HCT116 (cell line): ENCODE results near the gene RNF150. TPM values are rescaled to one million over a fixed set of nuclear protein-coding genes. Genes with fewer than 3 reads are reported as not detected.

ENCODE experiments used
- ATAC-seq: fragments of 200-7000 bp; cut with Tn5 transposase; 2 replicates; pipeline ENCODE4 v1.9.1; 2020; ENCODE audit warnings: mild to moderate bottlenecking, moderate library complexity
- BruUV-seq: library from RNA; stranded (reverse); fragments of 400-500 nt; replicated peaks from 2 replicates; lab custom pipeline; 2021; lab: Mats Ljungman, UMichigan
- CTCF ChIA-PET: fragments of 300-600 bp; sonication (Branson Sonifier 250); formaldehyde crosslinking; loops from one replicate; lab custom pipeline; 2021; ENCODE audit warnings: antibody characterized with exemption; lab: Charles Lee
- POLR2A ChIA-PET: fragments of 300-600, 350-600 bp; sonication (Branson Sonifier 250); formaldehyde crosslinking; loops from one replicate; lab custom pipeline; 2021; ENCODE audit warnings: antibody characterized with exemption; lab: Charles Lee
- RAD21 ChIA-PET, 2 experiments: fragments of 300-600 bp; sonication (Branson Sonifier 250); formaldehyde crosslinking; loops; one replicate each; lab custom pipeline; 2023; ENCODE audit warnings: low total read pairs in 2 of 2; ENCODE audit not compliant: uncharacterized antibody in 2 of 2, unreplicated experiment in 2 of 2, low non-redundant PET in 1 of 2; lab: Charles Lee
- DNase-seq: peaks from one replicate; pipeline ENCODE4 v3.0.0-alpha.2; 2010; ENCODE audit warnings: low read depth, low spot score
- H2AFZ ChIP-seq: fragments of 200-600 bp; shearing (Covaris generic), sonication (generic); 2 replicates; pipeline ENCODE4 v1.6.1; 2017; ENCODE audit warnings: low read depth, mixed run types, mixed read lengths, antibody characterized with exemption, low read length; ENCODE audit not compliant: poor library complexity, severe bottlenecking
- H3K27ac ChIP-seq: 2 replicates; pipeline ENCODE4 v1.5.1; 2012; ENCODE audit warnings: low read depth, low read length
- H3K27me3 ChIP-seq: fragments of 200-600 bp; sonication (generic); 2 replicates; pipeline ENCODE4 v1.6.1; 2016; ENCODE audit warnings: mixed run types, low read length, mixed read lengths; ENCODE audit not compliant: insufficient read depth
- H3K36me3 ChIP-seq, 2 experiments: fragments of 200-500 bp in 1 of 2; fragments of 200-600 bp in 1 of 2; sonication (Bioruptor generic) in 1 of 2; sonication (generic) in 1 of 2; 2 replicates each; pipeline versions ENCODE4 v1.5.1 to v1.6.1; 2014 to 2016; ENCODE audit warnings: low read length in 2 of 2, inconsistent platforms in 1 of 2, mixed read lengths in 1 of 2, mixed run types in 1 of 2; ENCODE audit not compliant: insufficient read depth in 2 of 2, control insufficient read depth in 1 of 2
- H3K4me1 ChIP-seq, 2 experiments: fragments of 200-600 bp in 1 of 2; sonication (generic) in 1 of 2; 2 replicates each; pipeline versions ENCODE4 v1.5.1 to v1.6.1; 2012 to 2017; ENCODE audit warnings: low read length in 2 of 2, inconsistent platforms in 1 of 2, mild to moderate bottlenecking in 1 of 2, mixed read lengths in 1 of 2, mixed run types in 1 of 2, moderate library complexity in 1 of 2; ENCODE audit not compliant: insufficient read depth in 2 of 2, control insufficient read depth in 1 of 2
- H3K4me2 ChIP-seq: fragments of 200-600 bp; sonication (generic); 2 replicates; pipeline ENCODE4 v1.6.1; 2017; ENCODE audit warnings: mixed run types, low read length, mixed read lengths
- H3K4me3 ChIP-seq, 2 experiments: fragments of 200-600 bp in 1 of 2; sonication (generic) in 1 of 2; replicated peaks in 1 of 2; 2 replicates each; pipeline ENCODE4 v1.5.1; 2011 to 2016; ENCODE audit warnings: low read length in 2 of 2, control low read depth in 1 of 2, low read depth in 1 of 2, mild to moderate bottlenecking in 1 of 2, mixed read lengths in 1 of 2, mixed run types in 1 of 2
- H3K79me2 ChIP-seq: fragments of 200-600 bp; sonication (generic); 2 replicates; pipeline ENCODE4 v1.6.1; 2017; ENCODE audit warnings: mild to moderate bottlenecking, mixed run types, low read length, moderate library complexity, mixed read lengths; ENCODE audit not compliant: insufficient read depth
- H3K9ac ChIP-seq: fragments of 200-600 bp; sonication (generic); 2 replicates; pipeline ENCODE4 v1.6.1; 2016; ENCODE audit warnings: low read length, mixed read lengths
- H3K9me2 ChIP-seq: fragments of 200-600 bp; sonication (generic), shearing (Covaris generic); 2 replicates; pipeline ENCODE4 v1.6.1; 2017; ENCODE audit warnings: mixed run types, mild to moderate bottlenecking, moderate library complexity; ENCODE audit not compliant: insufficient read depth
- H3K9me3 ChIP-seq, 2 experiments: fragments of 200-500 bp in 1 of 2; fragments of 200-600 bp in 1 of 2; sonication (Bioruptor generic) in 1 of 2; sonication (generic) in 1 of 2; 2 replicates each; pipeline ENCODE4 v1.6.1; 2014 to 2017; ENCODE audit warnings: low read length in 2 of 2, mixed read lengths in 2 of 2, inconsistent platforms in 1 of 2, low read depth in 1 of 2, mild to moderate bottlenecking in 1 of 2, mixed run types in 1 of 2, moderate library complexity in 1 of 2; ENCODE audit not compliant: control insufficient read depth in 1 of 2, insufficient read depth in 1 of 2
- H4K20me1 ChIP-seq: fragments of 200-600 bp; sonication (generic), shearing (Covaris generic); 2 replicates; pipeline ENCODE4 v1.6.1; 2017; ENCODE audit warnings: mixed run types, mild to moderate bottlenecking, moderate library complexity; ENCODE audit not compliant: insufficient read depth
- CEBPB ChIP-seq: IDR thresholded peaks from 2 replicates; pipeline ENCODE4 v1.6.1; 2012; ENCODE audit warnings: low read depth
- EGR1 ChIP-seq: IDR thresholded peaks from 2 replicates; pipeline ENCODE4 v1.6.1; 2012; ENCODE audit warnings: low read depth
- ELF1 ChIP-seq: IDR thresholded peaks from 2 replicates; pipeline ENCODE4 v1.6.1; 2012; ENCODE audit warnings: low read depth, borderline replicate concordance
- EZH2 ChIP-seq: fragments of 200-600 bp; sonication (generic); IDR thresholded peaks from 2 replicates; pipeline ENCODE4 v1.6.1; 2017; ENCODE audit warnings: antibody characterized with exemption, mixed run types
- EZH2phosphoT487 ChIP-seq: fragments of 200-600 bp; IDR thresholded peaks from 2 replicates; pipeline ENCODE4 v1.6.1; 2018; ENCODE audit warnings: antibody characterized with exemption, borderline replicate concordance
- JUND ChIP-seq: IDR thresholded peaks from 2 replicates; pipeline ENCODE4 v1.6.1; 2012
- POLR2A ChIP-seq: IDR thresholded peaks from 2 replicates; pipeline ENCODE4 v1.7.0; 2011; ENCODE audit warnings: borderline replicate concordance; ENCODE audit not compliant: insufficient read depth, insufficient read length; ENCODE audit errors: extremely low read depth
- POLR2AphosphoS5 ChIP-seq: IDR thresholded peaks from 2 replicates; pipeline ENCODE4 v1.6.1; 2011; ENCODE audit warnings: mild to moderate bottlenecking, low read depth, low read length, moderate library complexity
- RAD21 ChIP-seq: IDR thresholded peaks from 2 replicates; pipeline ENCODE4 v1.6.1; 2012; ENCODE audit warnings: low read depth, mild to moderate bottlenecking
- SP1 ChIP-seq: IDR thresholded peaks from 2 replicates; pipeline ENCODE4 v1.6.1; 2012; ENCODE audit warnings: low read depth
- YY1 ChIP-seq: IDR thresholded peaks from 2 replicates; pipeline ENCODE4 v1.6.1; 2011; ENCODE audit warnings: low read length, low read depth, moderate library complexity, mild to moderate bottlenecking; ENCODE audit not compliant: insufficient replicate concordance; ENCODE audit errors: extremely low read depth
- ZFX ChIP-seq: fragments of 450-650 bp; IDR thresholded peaks from 2 replicates; pipeline ENCODE4 v1.6.1; 2017
- ZNF274 ChIP-seq: fragments of 200-500 bp; sonication (Bioruptor generic); IDR thresholded peaks from 2 replicates; pipeline ENCODE4 v1.6.1; 2014; ENCODE audit warnings: mild to moderate bottlenecking, low read depth, low read length, inconsistent platforms
- intact Hi-C: fragments of 100-400 bp; cut with micrococcal nuclease; formaldehyde crosslinking; loops from 2 replicates; pipeline ENCODE4 v1.10.0; 2022
- total RNA-seq: library from RNA; stranded (reverse); gene quantifications from one replicate; pipeline ENCODE4 v1.2.1, GENCODE V29; 2021; ENCODE audit not compliant: unreplicated experiment
- TF ChIP-seq, protein P1 (sequence below): IDR thresholded peaks from 2 replicates; pipeline ENCODE4 v1.6.1; 2012; ENCODE audit warnings: low read depth
- TF ChIP-seq, protein P2 (sequence below): IDR thresholded peaks from 2 replicates; pipeline ENCODE4 v1.6.1; 2011; ENCODE audit warnings: mild to moderate bottlenecking, low read length, moderate library complexity; ENCODE audit not compliant: insufficient replicate concordance; ENCODE audit errors: extremely low read depth

The RNF150 gene
- total RNA-seq, 1 experiment from 2014 or later: 0.07 TPM

DNA sequence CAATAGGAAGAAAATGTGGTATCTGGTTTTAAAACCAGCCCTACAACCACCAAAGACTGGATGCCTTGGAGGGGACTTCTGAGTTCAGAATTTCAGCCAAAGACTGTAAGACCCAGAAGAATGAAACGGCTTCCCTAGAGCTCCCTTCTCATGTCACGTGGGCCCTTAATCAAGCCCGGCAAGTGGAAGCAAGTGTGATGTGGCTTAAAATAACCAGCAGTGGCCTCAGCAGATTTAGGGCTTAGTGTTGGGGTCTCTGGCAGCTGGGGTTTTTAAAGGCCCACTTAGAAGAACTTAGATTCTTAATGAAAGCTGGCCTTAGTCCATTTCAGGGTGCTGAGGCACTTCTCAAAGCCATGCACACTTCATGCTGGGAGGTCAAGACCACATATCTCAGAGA is 265.9 kb downstream of the RNF150 start:
- BruUV-seq: no TSS peak
- Histone ChIP-seq H3K4me2 (no peak overlapping the region), H4K20me1 (no peaks in the 10 kb centered on the region), H3K9me2 (no peaks in the 10 kb centered on the region), H3K27ac (no peak overlapping the region), H3K79me2 (no peaks in the 10 kb centered on the region), H3K27me3 (no peaks in the 10 kb centered on the region), H3K4me1 (no peaks in the 10 kb centered on the region), H3K9me3 (no peaks in the 10 kb centered on the region), H3K36me3 (no peaks in the 10 kb centered on the region), H3K9ac (no peak overlapping the region), H2AFZ (no peak overlapping the region), H3K4me3 (no peak overlapping the region)
- DNase-seq (no peak), ATAC-seq (no peak)
- no peak for TF ChIP-seq CEBPB
- no peak for TF ChIP-seq YY1
- TF ChIP-seq EZH2phosphoT487: no peak
- no peak for TF ChIP-seq POLR2AphosphoS5
- no peak for TF ChIP-seq JUND
- TF ChIP-seq ZFX: no peak
- no peak for TF ChIP-seq EZH2
- TF ChIP-seq POLR2A: no peak
- TF ChIP-seq SP1: no peak
- TF ChIP-seq, protein P1, sequence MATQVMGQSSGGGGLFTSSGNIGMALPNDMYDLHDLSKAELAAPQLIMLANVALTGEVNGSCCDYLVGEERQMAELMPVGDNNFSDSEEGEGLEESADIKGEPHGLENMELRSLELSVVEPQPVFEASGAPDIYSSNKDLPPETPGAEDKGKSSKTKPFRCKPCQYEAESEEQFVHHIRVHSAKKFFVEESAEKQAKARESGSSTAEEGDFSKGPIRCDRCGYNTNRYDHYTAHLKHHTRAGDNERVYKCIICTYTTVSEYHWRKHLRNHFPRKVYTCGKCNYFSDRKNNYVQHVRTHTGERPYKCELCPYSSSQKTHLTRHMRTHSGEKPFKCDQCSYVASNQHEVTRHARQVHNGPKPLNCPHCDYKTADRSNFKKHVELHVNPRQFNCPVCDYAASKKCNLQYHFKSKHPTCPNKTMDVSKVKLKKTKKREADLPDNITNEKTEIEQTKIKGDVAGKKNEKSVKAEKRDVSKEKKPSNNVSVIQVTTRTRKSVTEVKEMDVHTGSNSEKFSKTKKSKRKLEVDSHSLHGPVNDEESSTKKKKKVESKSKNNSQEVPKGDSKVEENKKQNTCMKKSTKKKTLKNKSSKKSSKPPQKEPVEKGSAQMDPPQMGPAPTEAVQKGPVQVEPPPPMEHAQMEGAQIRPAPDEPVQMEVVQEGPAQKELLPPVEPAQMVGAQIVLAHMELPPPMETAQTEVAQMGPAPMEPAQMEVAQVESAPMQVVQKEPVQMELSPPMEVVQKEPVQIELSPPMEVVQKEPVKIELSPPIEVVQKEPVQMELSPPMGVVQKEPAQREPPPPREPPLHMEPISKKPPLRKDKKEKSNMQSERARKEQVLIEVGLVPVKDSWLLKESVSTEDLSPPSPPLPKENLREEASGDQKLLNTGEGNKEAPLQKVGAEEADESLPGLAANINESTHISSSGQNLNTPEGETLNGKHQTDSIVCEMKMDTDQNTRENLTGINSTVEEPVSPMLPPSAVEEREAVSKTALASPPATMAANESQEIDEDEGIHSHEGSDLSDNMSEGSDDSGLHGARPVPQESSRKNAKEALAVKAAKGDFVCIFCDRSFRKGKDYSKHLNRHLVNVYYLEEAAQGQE: no peak
- TF ChIP-seq RAD21: no peak
- TF ChIP-seq, protein P2, sequence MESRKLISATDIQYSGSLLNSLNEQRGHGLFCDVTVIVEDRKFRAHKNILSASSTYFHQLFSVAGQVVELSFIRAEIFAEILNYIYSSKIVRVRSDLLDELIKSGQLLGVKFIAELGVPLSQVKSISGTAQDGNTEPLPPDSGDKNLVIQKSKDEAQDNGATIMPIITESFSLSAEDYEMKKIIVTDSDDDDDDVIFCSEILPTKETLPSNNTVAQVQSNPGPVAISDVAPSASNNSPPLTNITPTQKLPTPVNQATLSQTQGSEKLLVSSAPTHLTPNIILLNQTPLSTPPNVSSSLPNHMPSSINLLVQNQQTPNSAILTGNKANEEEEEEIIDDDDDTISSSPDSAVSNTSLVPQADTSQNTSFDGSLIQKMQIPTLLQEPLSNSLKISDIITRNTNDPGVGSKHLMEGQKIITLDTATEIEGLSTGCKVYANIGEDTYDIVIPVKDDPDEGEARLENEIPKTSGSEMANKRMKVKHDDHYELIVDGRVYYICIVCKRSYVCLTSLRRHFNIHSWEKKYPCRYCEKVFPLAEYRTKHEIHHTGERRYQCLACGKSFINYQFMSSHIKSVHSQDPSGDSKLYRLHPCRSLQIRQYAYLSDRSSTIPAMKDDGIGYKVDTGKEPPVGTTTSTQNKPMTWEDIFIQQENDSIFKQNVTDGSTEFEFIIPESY: no peak
- no peak for TF ChIP-seq ELF1
- no peak for TF ChIP-seq ZNF274
- no peak for TF ChIP-seq EGR1
- ChIA-PET POLR2A (no interaction called here), CTCF (no interaction called here), RAD21 (no interaction called here)
- intact Hi-C loops: loop anchor here (10.0 kb wide), 1 partner anchor 1977 kb away; the partner anchor contains the start of gene INPP4B
